Endothelial cell of umbilical vein (primary cell): Measurements from ENCODE around the gene RIN2. TPM values are rescaled to one million over a fixed set of nuclear protein-coding genes. Genes with fewer than 3 reads are reported as not detected.

Experiments used
- BruUV-seq: library from RNA; stranded (reverse); fragments of 400-500 nt; replicated peaks from 2 replicates; lab custom pipeline; 2021; lab: Mats Ljungman, UMichigan
- CTCF ChIA-PET: fragments of 300-600, 350-600 bp; sonication (Branson Sonifier 250); formaldehyde crosslinking; loops from one replicate; lab custom pipeline; 2021; ENCODE audit warnings: antibody characterized with exemption, inconsistent platforms; lab: Charles Lee
- POLR2A ChIA-PET: fragments of 300-600, 350-600 bp; sonication (Branson Sonifier 250); formaldehyde crosslinking; loops from one replicate; lab custom pipeline; 2021; ENCODE audit warnings: antibody characterized with exemption, inconsistent platforms; lab: Charles Lee
- DNase-seq: peaks from one replicate; pipeline ENCODE4 v3.0.0-alpha.2; 2011; ENCODE audit warnings: low read depth, low spot score
- FAIRE-seq: peaks from 2 replicates; lab custom pipeline; 2011; peaks lifted over from hg19 to GRCh38; lab: Jason Lieb, UNC
- H2AFZ ChIP-seq: 2 replicates; pipeline ENCODE4 v1.6.0; 2012; ENCODE audit warnings: low read depth, low read length, control low read depth, inconsistent platforms
- H3K27ac ChIP-seq: 2 replicates; pipeline ENCODE4 v1.5.1; 2011; ENCODE audit warnings: low read depth, mild to moderate bottlenecking, control low read depth, low read length, moderate library complexity; ENCODE audit not compliant: insufficient read depth
- H3K27me3 ChIP-seq, 2 experiments: 2 replicates each; pipeline versions ENCODE4 v1.6.0 to v1.6.1; 2011; ENCODE audit warnings: low read length in 2 of 2, mixed read lengths in 1 of 2; ENCODE audit not compliant: control insufficient read depth in 2 of 2, insufficient read depth in 2 of 2
- H3K36me3 ChIP-seq, 2 experiments: 2 replicates in 1 of 2; 3 replicates in 1 of 2; pipeline ENCODE4 v1.5.1; 2011; ENCODE audit warnings: low read length in 2 of 2, mild to moderate bottlenecking in 1 of 2, moderate library complexity in 1 of 2; ENCODE audit not compliant: control insufficient read depth in 2 of 2, insufficient read depth in 2 of 2; ENCODE audit errors: extremely low read depth in 1 of 2
- H3K4me1 ChIP-seq: 3 replicates; pipeline ENCODE4 v1.5.1; 2011; ENCODE audit warnings: mild to moderate bottlenecking, low read length; ENCODE audit not compliant: control insufficient read depth, insufficient read depth; ENCODE audit errors: extremely low read depth
- H3K4me2 ChIP-seq: 2 replicates; pipeline ENCODE4 v1.6.1; 2011; ENCODE audit warnings: low read length, control low read depth, mixed read lengths; ENCODE audit not compliant: insufficient read depth
- H3K4me3 ChIP-seq, 3 experiments: fragments of 200-600 bp in 1 of 3; sonication (generic), shearing (Covaris generic) in 1 of 3; replicated peaks in 1 of 3; 2 replicates each; pipeline ENCODE4 v1.5.1; 2011 to 2016; ENCODE audit warnings: control low read depth in 3 of 3, low read length in 3 of 3, mild to moderate bottlenecking in 2 of 3, inconsistent platforms in 1 of 3, low read depth in 1 of 3, moderate library complexity in 1 of 3; ENCODE audit not compliant: insufficient read depth in 1 of 3
- H3K79me2 ChIP-seq: 2 replicates; pipeline ENCODE4 v1.6.0; 2012; ENCODE audit warnings: low read length, inconsistent platforms; ENCODE audit not compliant: control insufficient read depth, insufficient read depth
- H3K9ac ChIP-seq: replicated peaks from 2 replicates; pipeline ENCODE3; 2011; ENCODE audit warnings: low read length, control low read depth; ENCODE audit not compliant: insufficient read depth; ENCODE audit errors: extremely low read depth
- H3K9me1 ChIP-seq: replicated peaks from 3 replicates; pipeline ENCODE4 v1.6.0; 2011; ENCODE audit warnings: mild to moderate bottlenecking, low read length; ENCODE audit not compliant: control insufficient read depth, insufficient read depth; ENCODE audit errors: extremely low read depth
- H3K9me3 ChIP-seq: replicated peaks from 2 replicates; pipeline ENCODE4 v1.5.1; 2012; ENCODE audit warnings: low read length, inconsistent platforms; ENCODE audit not compliant: control insufficient read depth, insufficient read depth
- H4K20me1 ChIP-seq: replicated peaks from 2 replicates; pipeline ENCODE3; 2011; ENCODE audit warnings: mild to moderate bottlenecking, low read length; ENCODE audit not compliant: control insufficient read depth, insufficient read depth; ENCODE audit errors: extremely low read depth
- EZH2 ChIP-seq: IDR thresholded peaks from 2 replicates; pipeline ENCODE4 v1.6.1; 2012; ENCODE audit warnings: borderline replicate concordance, low read depth, mild to moderate bottlenecking, moderate library complexity, low read length, inconsistent platforms; ENCODE audit not compliant: severe bottlenecking
- FOS ChIP-seq: IDR thresholded peaks from 2 replicates; pipeline ENCODE4 v1.6.1; 2011; ENCODE audit warnings: mild to moderate bottlenecking, low read length, moderate library complexity, borderline replicate concordance; ENCODE audit not compliant: insufficient read depth
- GATA2 ChIP-seq: IDR thresholded peaks from 2 replicates; pipeline ENCODE4 v1.7.0; 2011; ENCODE audit warnings: low read depth, mild to moderate bottlenecking, moderate library complexity, mixed read lengths, low read length; ENCODE audit not compliant: insufficient read length, insufficient read depth
- JUN ChIP-seq: IDR thresholded peaks from 2 replicates; pipeline ENCODE4 v1.6.1; 2011; ENCODE audit warnings: borderline replicate concordance, low read depth; ENCODE audit not compliant: insufficient read length, insufficient read depth
- MYC ChIP-seq: IDR thresholded peaks from one replicate; pipeline ENCODE4 v1.6.1; 2011; ENCODE audit warnings: mild to moderate bottlenecking, low read depth, low read length
- POLR2AphosphoS5 ChIP-seq: IDR thresholded peaks from 2 replicates; pipeline ENCODE4 v1.6.1; 2012; ENCODE audit warnings: low read depth, mild to moderate bottlenecking, control low read depth, low read length, moderate library complexity; ENCODE audit not compliant: insufficient read depth
- dilution Hi-C: fragments of 300-500 bp; cut with MboI; formaldehyde crosslinking; loops from one replicate; pipeline ENCODE4 v1.15.0; 2019; ENCODE audit warnings: low sequenced_read_pairs; ENCODE audit not compliant: extremely low pct_ligation_motif_present
- intact Hi-C: fragments of 100-400 bp; cut with micrococcal nuclease; formaldehyde crosslinking; loops from one replicate; pipeline ENCODE4 v1.10.0; 2022
- polyA plus RNA-seq, 4 experiments: library from polyadenylated mRNA; depleted of rRNA in 3 of 4; stranded (reverse) in 3 of 4; unstranded in 1 of 4; fragments of >200 nt; gene quantifications; 2 replicates each; pipeline versions ENCODE4 v1.2.1 to v1.2.3, GENCODE V29; 2011 to 2012; ENCODE audit warnings: missing spikeins in 1 of 4
- total RNA-seq: library from RNA; stranded (reverse); gene quantifications from 2 replicates; pipeline ENCODE4 v1.2.3, GENCODE V29; 2021
- TF ChIP-seq, protein P1 (sequence below), 2 donors: IDR thresholded peaks; 1 replicate in 1 of 2; 2 replicates in 1 of 2; pipeline ENCODE4 v1.5.1; 2011; ENCODE audit warnings: low read length in 2 of 2, mild to moderate bottlenecking in 2 of 2, moderate library complexity in 2 of 2, control low read depth in 1 of 2, inconsistent platforms in 1 of 2, low read depth in 1 of 2; ENCODE audit not compliant: insufficient read depth in 1 of 2; ENCODE audit errors: extremely low read depth in 1 of 2

The RIN2 gene
- total and polyA plus RNA-seq, 2 donors (not counting 3 experiments of a cell fraction or from before 2014, with no cell fraction given) = 22.6 to 119 TPM

DNA sequence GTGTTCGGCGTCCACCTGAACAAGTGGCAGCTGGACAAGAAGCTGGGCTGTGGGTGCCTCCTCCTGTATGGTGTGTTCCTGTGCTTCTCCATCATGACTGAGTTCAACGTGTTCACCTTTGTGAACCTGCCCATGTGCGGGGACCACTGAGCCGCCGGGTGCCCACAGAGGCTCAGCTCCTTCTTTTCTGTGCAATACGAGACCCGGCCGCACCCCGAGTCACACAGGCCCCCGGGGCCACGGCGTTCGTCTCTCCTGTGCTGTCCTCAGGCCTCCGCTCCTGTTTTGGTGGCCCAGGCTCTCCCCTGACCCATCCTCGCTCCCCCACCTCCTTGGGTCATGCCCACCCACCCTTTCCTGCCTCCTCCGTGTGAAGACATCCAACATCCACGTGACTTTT lies 37.1 kb upstream of the RIN2 start:
- FAIRE-seq = no peak
- dilution Hi-C loops (no loop called here), intact Hi-C loops (no loop called here)
- H3K27me3 ChIP-seq = peaks cover 3 to 7% of the 10 kb centered on the region in 2 experiments
- H2AFZ ChIP-seq = no peak overlapping the region
- no peaks in the 10 kb centered on the region for H3K9me1 ChIP-seq
- H3K9ac ChIP-seq = no peak overlapping the region
- TF ChIP-seq FOS (no peak), MYC (no peak), GATA2 (no peak), POLR2AphosphoS5 (no peak), JUN (no peak), EZH2 (no peak)
- TF ChIP-seq, protein P1, sequence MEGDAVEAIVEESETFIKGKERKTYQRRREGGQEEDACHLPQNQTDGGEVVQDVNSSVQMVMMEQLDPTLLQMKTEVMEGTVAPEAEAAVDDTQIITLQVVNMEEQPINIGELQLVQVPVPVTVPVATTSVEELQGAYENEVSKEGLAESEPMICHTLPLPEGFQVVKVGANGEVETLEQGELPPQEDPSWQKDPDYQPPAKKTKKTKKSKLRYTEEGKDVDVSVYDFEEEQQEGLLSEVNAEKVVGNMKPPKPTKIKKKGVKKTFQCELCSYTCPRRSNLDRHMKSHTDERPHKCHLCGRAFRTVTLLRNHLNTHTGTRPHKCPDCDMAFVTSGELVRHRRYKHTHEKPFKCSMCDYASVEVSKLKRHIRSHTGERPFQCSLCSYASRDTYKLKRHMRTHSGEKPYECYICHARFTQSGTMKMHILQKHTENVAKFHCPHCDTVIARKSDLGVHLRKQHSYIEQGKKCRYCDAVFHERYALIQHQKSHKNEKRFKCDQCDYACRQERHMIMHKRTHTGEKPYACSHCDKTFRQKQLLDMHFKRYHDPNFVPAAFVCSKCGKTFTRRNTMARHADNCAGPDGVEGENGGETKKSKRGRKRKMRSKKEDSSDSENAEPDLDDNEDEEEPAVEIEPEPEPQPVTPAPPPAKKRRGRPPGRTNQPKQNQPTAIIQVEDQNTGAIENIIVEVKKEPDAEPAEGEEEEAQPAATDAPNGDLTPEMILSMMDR (IDR thresholded peaks at IDR 0.05; ENCODE audit: extremely low read depth in 1 of 2, insufficient read depth in 1 of 2, low read depth in 1 of 2, low read length in 2 of 2) = no peak
- no peaks in the 10 kb centered on the region for H3K79me2 ChIP-seq
- DNase-seq = no peak
- ChIA-PET POLR2A (no interaction called here), CTCF (no interaction called here)
- no peaks in the 10 kb centered on the region for H3K36me3 ChIP-seq
- H3K4me1 ChIP-seq = no peaks in the 10 kb centered on the region
- no peaks in the 10 kb centered on the region for H3K9me3 ChIP-seq
- H4K20me1 ChIP-seq = no peaks in the 10 kb centered on the region
- no TSS peak for BruUV-seq
- no peak overlapping the region for H3K4me2 ChIP-seq
- no peak overlapping the region for H3K27ac ChIP-seq
- H3K4me3 ChIP-seq = no peak overlapping the region
